RWPE2 (cell line): ENCODE data around the gene TNRC6B.

Experiments used
- ATAC-seq: fragments of 200-7000 bp; cut with Tn5 transposase; 3 replicates; pipeline ENCODE4 v1.9.1; 2021; ENCODE audit warnings: low read depth
- DNase-seq: peaks from one replicate; pipeline ENCODE4 v3.0.0-alpha.2; 2020; ENCODE audit warnings: low spot score
- H3K27ac ChIP-seq: fragments of 450-650 bp; 2 replicates; pipeline ENCODE4 v1.5.1; 2017; ENCODE audit warnings: mild to moderate bottlenecking; ENCODE audit not compliant: poor library complexity, severe bottlenecking
- H3K27me3 ChIP-seq: fragments of 250-450 bp; sonication (Bioruptor Pico); 2 replicates; pipeline ENCODE4 v1.5.1; 2021; ENCODE audit warnings: mild to moderate bottlenecking, moderate library complexity; ENCODE audit not compliant: insufficient read depth, poor library complexity, severe bottlenecking
- H3K36me3 ChIP-seq: fragments of 250-450 bp; sonication (Bioruptor Pico); 2 replicates; pipeline ENCODE4 v1.5.1; 2020; ENCODE audit warnings: low read depth, mild to moderate bottlenecking, moderate library complexity
- H3K4me1 ChIP-seq: fragments of 250-450 bp; sonication (Bioruptor Pico); 2 replicates; pipeline ENCODE4 v1.5.1; 2021; ENCODE audit warnings: mild to moderate bottlenecking, moderate library complexity; ENCODE audit not compliant: insufficient read depth, poor library complexity, severe bottlenecking
- H3K4me3 ChIP-seq: fragments of 250-450 bp; sonication (Bioruptor Pico); 2 replicates; pipeline ENCODE4 v1.5.1; 2021; ENCODE audit warnings: mild to moderate bottlenecking, moderate library complexity; ENCODE audit not compliant: severe bottlenecking
- H3K9me3 ChIP-seq: fragments of 250-450 bp; sonication (Bioruptor Pico); 2 replicates; pipeline ENCODE4 v1.5.1; 2021; ENCODE audit warnings: mild to moderate bottlenecking, moderate library complexity; ENCODE audit not compliant: severe bottlenecking
- CTCF ChIP-seq: fragments of 450-650 bp; IDR thresholded peaks from one replicate; pipeline ENCODE4 v1.5.1; 2017; ENCODE audit warnings: mild to moderate bottlenecking, moderate library complexity; ENCODE audit not compliant: poor library complexity, severe bottlenecking

Gene TNRC6B

DNA sequence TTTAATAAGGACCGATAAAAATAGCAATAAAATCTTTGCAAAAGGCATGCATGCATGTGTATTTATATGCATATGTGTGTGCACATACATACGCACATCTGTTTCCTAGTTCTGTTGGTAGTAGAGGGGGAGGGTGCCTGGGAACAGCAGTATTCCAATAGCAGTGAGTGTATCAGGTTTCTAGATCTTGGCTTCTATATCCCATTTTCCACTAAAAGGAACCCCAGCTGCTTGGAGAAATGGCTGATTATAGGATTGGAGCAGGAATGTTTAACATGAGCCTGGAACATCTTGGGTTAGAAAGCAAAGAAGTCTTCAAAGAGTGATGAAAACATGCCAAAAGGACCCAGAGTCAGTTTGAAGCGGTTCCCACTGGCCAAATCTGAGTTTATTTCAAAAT is 21.0 kb downstream of the TNRC6B start:
- no peak overlapping the region for H3K4me3 ChIP-seq
- TF ChIP-seq CTCF, result no peak
- H3K27ac ChIP-seq, result no peak overlapping the region
- H3K36me3 ChIP-seq, result no peaks in the 10 kb centered on the region
- H3K4me1 ChIP-seq, result peaks cover 14% of the 10 kb centered on the region
- no peaks in the 10 kb centered on the region for H3K9me3 ChIP-seq
- ATAC-seq, result no peak
- no peaks in the 10 kb centered on the region for H3K27me3 ChIP-seq
- no peak for DNase-seq

DNA sequence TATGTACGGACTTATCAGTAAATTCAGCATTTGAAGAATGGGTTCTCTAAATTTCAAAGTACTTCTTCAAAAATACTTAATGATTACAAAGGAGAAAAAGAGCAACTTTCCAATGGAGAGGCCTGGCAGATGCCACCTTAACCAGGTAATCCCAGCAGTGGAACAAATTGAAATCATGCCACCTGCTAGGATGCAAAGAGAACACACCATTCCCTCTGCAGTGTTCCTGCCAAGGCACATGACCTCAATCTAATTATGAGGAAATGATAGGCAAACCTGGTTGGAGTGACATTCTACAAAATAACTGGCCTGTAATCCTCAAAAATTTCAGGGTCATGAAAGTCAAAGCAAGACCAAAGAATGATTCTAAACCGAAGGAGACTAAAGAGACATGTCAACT is 21.5 kb downstream of the TNRC6B start:
- H3K4me1 ChIP-seq, result peaks cover 11% of the 10 kb centered on the region
- no peaks in the 10 kb centered on the region for H3K36me3 ChIP-seq
- H3K27ac ChIP-seq, result no peak overlapping the region
- no peaks in the 10 kb centered on the region for H3K9me3 ChIP-seq
- no peak for ATAC-seq
- no peak for DNase-seq
- no peak overlapping the region for H3K4me3 ChIP-seq
- TF ChIP-seq CTCF, result no peak
- H3K27me3 ChIP-seq, result no peaks in the 10 kb centered on the region

DNA sequence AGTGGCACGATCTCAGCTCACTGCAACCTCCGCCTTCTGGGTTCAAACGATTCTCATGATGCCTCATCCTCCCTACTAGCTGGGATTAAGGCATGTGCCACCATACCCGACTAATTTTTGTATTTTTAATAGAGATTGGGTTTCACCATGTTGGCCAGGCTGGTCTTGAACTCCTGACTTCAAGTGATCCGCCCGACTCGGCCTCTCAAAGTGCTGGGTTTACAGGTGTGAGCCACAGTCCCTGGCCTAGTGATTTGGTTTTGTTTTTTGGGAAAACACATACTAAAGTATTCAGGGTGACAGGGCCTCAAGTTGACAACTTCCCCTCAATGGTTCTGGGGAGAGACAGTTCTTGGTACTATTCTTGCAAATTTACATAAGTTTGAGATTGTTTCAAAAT is 22.1 kb downstream of the TNRC6B start:
- Histone ChIP-seq H3K4me1 (peaks cover 11% of the 10 kb centered on the region), H3K27ac (no peak overlapping the region), H3K4me3 (no peak overlapping the region), H3K36me3 (no peaks in the 10 kb centered on the region), H3K27me3 (no peaks in the 10 kb centered on the region), H3K9me3 (no peaks in the 10 kb centered on the region)
- DNase-seq (no peak), ATAC-seq (no peak)
- no peak for TF ChIP-seq CTCF

DNA sequence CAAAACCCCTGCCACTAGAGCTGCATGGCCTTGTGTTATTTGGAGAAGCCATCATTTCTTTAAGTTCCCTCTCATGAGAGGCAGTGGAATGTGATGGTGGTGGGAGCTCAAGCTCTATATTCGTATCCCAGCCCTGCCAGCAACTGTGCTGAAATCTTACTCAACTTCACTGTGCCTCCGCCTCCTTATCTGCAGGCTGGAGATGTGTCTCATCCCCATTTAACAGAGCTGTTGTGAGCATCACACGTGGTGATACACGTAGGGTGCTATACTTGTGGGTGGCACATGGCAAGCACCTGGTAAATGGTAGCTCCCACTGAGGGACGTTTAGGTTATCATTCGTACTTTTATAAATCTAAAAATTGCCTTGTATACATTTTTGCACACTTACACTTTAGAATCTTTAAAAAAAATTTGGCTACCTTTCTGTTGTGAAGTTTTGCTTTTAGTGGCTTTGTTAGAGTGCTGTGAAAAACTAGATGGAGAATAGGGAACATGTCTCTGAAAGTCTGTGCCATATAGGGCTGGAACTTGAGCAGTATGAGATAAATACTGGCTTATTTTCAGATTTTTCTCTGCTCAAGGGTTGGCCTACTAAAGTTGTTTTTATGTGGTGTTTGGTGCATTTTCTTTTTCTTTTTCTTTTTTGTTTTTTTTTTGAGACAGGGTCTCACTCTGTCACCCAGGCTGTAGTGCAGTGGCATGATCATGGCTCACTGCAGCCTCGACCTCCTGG is 23.2 kb downstream of the TNRC6B start:
- no peak for TF ChIP-seq CTCF
- peaks cover 11% of the 10 kb centered on the region for H3K4me1 ChIP-seq
- no peaks in the 10 kb centered on the region for H3K27me3 ChIP-seq
- DNase-seq, result no peak
- H3K36me3 ChIP-seq, result no peaks in the 10 kb centered on the region
- H3K9me3 ChIP-seq, result no peaks in the 10 kb centered on the region
- H3K4me3 ChIP-seq, result no peak overlapping the region
- H3K27ac ChIP-seq, result no peak overlapping the region
- no peak for ATAC-seq

DNA sequence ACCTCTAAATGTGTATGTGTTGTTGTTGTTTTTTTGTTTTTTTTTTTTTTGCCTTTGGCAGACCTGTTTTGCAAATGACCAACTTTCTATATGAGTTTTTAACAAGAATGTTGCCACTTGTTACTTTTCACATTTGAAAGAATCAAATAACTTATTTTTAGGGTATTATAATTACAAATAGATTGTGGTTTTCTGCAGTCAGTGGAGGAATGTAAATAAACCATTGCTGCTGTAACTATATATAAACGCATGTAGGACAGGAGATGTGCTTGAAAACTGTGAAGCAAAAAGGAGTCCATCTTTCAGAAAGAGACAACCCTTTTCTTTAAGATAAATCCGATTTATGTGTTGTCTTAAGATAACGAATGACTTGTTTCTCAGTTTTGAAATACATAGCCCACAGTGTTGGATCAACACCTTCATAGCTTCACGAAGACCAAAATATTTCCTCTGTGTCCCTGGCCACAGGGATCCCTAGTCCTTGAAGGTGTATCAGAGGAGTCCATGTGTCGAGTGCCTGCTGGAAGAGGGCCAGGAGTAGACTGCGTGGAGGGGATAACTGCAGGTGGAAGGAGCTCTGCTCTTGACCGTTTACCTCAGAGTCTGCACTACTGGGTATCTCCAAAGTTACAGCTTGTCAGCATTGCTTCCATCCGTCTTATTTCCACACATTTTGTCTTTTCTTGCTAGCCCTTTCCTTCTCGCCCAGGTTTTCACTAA is 24.7 kb downstream of the TNRC6B start:
- no peaks in the 10 kb centered on the region for H3K27me3 ChIP-seq

More for the DNA sequence above, 24.7 kb downstream of the TNRC6B start:
- Histone ChIP-seq H3K4me1 (no peaks in the 10 kb centered on the region), H3K4me3 (no peak overlapping the region), H3K27ac (no peak overlapping the region), H3K9me3 (no peaks in the 10 kb centered on the region), H3K36me3 (no peaks in the 10 kb centered on the region)
- no peak for TF ChIP-seq CTCF
- ATAC-seq (no peak), DNase-seq (no peak)
